Aorta (tissue), 5 donors: ENCODE data around the gene SUMO2. TPM values are rescaled to one million over a fixed set of nuclear protein-coding genes. Genes with fewer than 3 reads are reported as not detected.
A peak's percentile ranks its signal among the peaks of the same experiment; 100 is the strongest.
"Not testable (repeated sequence)": the region's sequence is repeated elsewhere in the genome, so short reads cannot be mapped to it uniquely, and the experiment has no call there.

Experiments used
- ATAC-seq: fragments of 200-7000 bp; cut with Tn5 transposase; one replicate; pipeline ENCODE4 v1.9.1; 2022; ENCODE audit warnings: moderate library complexity; ENCODE audit not compliant: low FRiP score
- DNase-seq, 2 donors: peaks; one replicate each; pipeline ENCODE4 v3.0.0-alpha.2; 2020
- H3K27ac ChIP-seq, 2 donors: one replicate each; pipeline ENCODE4 v1.5.1; 2013; ENCODE audit warnings: low read length in 2 of 2, mild to moderate bottlenecking in 2 of 2, moderate library complexity in 2 of 2, control low read depth in 1 of 2, inconsistent platforms in 1 of 2, low read depth in 1 of 2
- H3K27me3 ChIP-seq, 2 donors: one replicate each; pipeline ENCODE4 v1.6.1; 2013; ENCODE audit warnings: control low read depth in 1 of 2, low read length in 1 of 2, mild to moderate bottlenecking in 1 of 2, moderate library complexity in 1 of 2; ENCODE audit not compliant: insufficient read depth in 2 of 2, control insufficient read depth in 1 of 2
- H3K36me3 ChIP-seq, 2 donors: one replicate each; pipeline ENCODE4 v1.6.1; 2013; ENCODE audit warnings: control low read depth in 1 of 2, low read length in 1 of 2, mild to moderate bottlenecking in 1 of 2; ENCODE audit not compliant: insufficient read depth in 2 of 2, control insufficient read depth in 1 of 2
- H3K4me1 ChIP-seq, 2 donors: one replicate each; pipeline ENCODE4 v1.6.1; 2013; ENCODE audit warnings: low read length in 2 of 2, control low read depth in 1 of 2, mild to moderate bottlenecking in 1 of 2, moderate library complexity in 1 of 2; ENCODE audit not compliant: insufficient read depth in 2 of 2, control insufficient read depth in 1 of 2
- H3K4me3 ChIP-seq, 2 donors: one replicate each; pipeline ENCODE4 v1.5.1; 2013; ENCODE audit warnings: low read length in 2 of 2, control low read depth in 1 of 2, mild to moderate bottlenecking in 1 of 2
- H3K9me3 ChIP-seq: one replicate; pipeline ENCODE4 v1.6.1; 2013; ENCODE audit warnings: mild to moderate bottlenecking, low read length; ENCODE audit not compliant: control insufficient read depth
- WGBS, 2 donors: extraction: QIAGEN DNeasy Blood & Tissue Kit; methylation state at CpG; one replicate each; pipeline ENCODE4 v1.1.7; 2013; 5-methylcytosine and 5-hydroxymethylcytosine counted together
- intact Hi-C, 2 donors: fragments of 100-400 bp; cut with DNase I; formaldehyde crosslinking; loops; one replicate each; pipeline versions ENCODE4 v1.14.2 to v1.15.0; 2022
- polyA plus RNA-seq, 2 donors: library from polyadenylated mRNA; stranded (reverse); fragments of 200-250 nt; gene quantifications; one replicate each; pipeline ENCODE4 v1.2.3, GENCODE V29; 2013
- total RNA-seq, 2 donors: library from RNA; stranded (reverse); fragmentation: NEBNext Ultra II Directional; extraction: Animal tissue kit (Norgen Biotek cat#: 25700); gene quantifications; one replicate each; pipeline ENCODE4 v1.2.1, GENCODE V29; 2021
- donor health status: healthy with polysubstance abuse.
- donor health status: Bipolar disorder and iron deficiency.
- donor health status: DM: no; HTN: no; CAD: no.
- donor health status: DM: no; HTN: no; CAD: no.
- donor health status: DM: yes; HTN: yes; CAD: no.

Gene SUMO2
- total and polyA plus RNA-seq, 4 donors = 96.2 to 280 (median 188) TPM

GRCh38 chr17:75176625-75177024 lies 6.1 kb downstream of the SUMO2 start:
- no peaks in the 10 kb centered on the region for H3K4me1 ChIP-seq
- H3K36me3 ChIP-seq = peaks cover 0 to 4% of the 10 kb centered on the region in 2 donors
- intact Hi-C loops = loop anchor here in 1 of 2 donors (10.0 kb wide), 1 partner anchor 62 kb away; no protein-coding TSS in a partner anchor

GRCh38 chr17:75174996-75175395 lies 7.8 kb downstream of the SUMO2 start:
- intact Hi-C loops = loop anchor here in 1 of 2 donors (10.0 kb wide), 1 partner anchor 60 kb away; no protein-coding TSS in a partner anchor
- 88 to 93% methylated on average over 11 of the region's 11 CpGs for WGBS, 2 donors

More at GRCh38 chr17:75176625-75177024, 6.1 kb downstream of the SUMO2 start:
- no peaks in the 10 kb centered on the region for H3K27me3 ChIP-seq
- no peak overlapping the region for H3K4me3 ChIP-seq
- H3K27ac ChIP-seq = no peak overlapping the region
- DNase-seq = no peak
- ATAC-seq = no peak
- H3K9me3 ChIP-seq = no peaks in the 10 kb centered on the region
- WGBS, 2 donors = 89% methylated on average over 5 of the region's 5 CpGs

GRCh38 chr17:75173526-75173925 lies 9.2 kb downstream of the SUMO2 start:
- intact Hi-C loops = loop anchor here in 1 of 2 donors (10.0 kb wide), 1 partner anchor 59 kb away; no protein-coding TSS in a partner anchor
- ATAC-seq (no peak), DNase-seq (peak in 1 of 2 donors; percentile 6)
- peaks cover 0 to 2% of the 10 kb centered on the region in 2 donors for H3K4me1 ChIP-seq
- H3K27me3 ChIP-seq = no peaks in the 10 kb centered on the region
- no peak overlapping the region for H3K4me3 ChIP-seq
- no peak overlapping the region for H3K27ac ChIP-seq
- peaks cover 0 to 6% of the 10 kb centered on the region in 2 donors for H3K36me3 ChIP-seq
- WGBS, 2 donors = 66 to 68% methylated on average over 4 of the region's 4 CpGs
- no peaks in the 10 kb centered on the region for H3K9me3 ChIP-seq

More at GRCh38 chr17:75174996-75175395, 7.8 kb downstream of the SUMO2 start:
- DNase-seq (peak in 1 of 2 donors; percentile 31), ATAC-seq (no peak)
- no peak overlapping the region for H3K4me3 ChIP-seq
- H3K27ac ChIP-seq = no peak overlapping the region
- peaks cover 0 to 2% of the 10 kb centered on the region in 2 donors for H3K4me1 ChIP-seq
- H3K9me3 ChIP-seq = no peaks in the 10 kb centered on the region
- H3K27me3 ChIP-seq = no peaks in the 10 kb centered on the region
- H3K36me3 ChIP-seq = peaks cover 0 to 5% of the 10 kb centered on the region in 2 donors

GRCh38 chr17:75168998-75169397 lies 13.8 kb downstream of the SUMO2 start:
- DNase-seq (peak in 1 of 2 donors; percentile 15), ATAC-seq (no peak)
- Histone ChIP-seq H3K4me1 (peaks cover 0 to 2% of the 10 kb centered on the region in 2 donors), H3K36me3 (peaks cover 0 to 2% of the 10 kb centered on the region in 2 donors), H3K27ac (no peak overlapping the region), H3K27me3 (no peaks in the 10 kb centered on the region), H3K9me3 (no peaks in the 10 kb centered on the region), H3K4me3 (no peak overlapping the region)
- 90 to 93% methylated on average over 4 of the region's 4 CpGs for WGBS, 2 donors
- intact Hi-C loops = no loop called here

GRCh38 chr17:75164606-75165005 lies 18.2 kb downstream of the SUMO2 start:
- H3K4me3 ChIP-seq, H3K27me3 ChIP-seq, H3K27ac ChIP-seq, intact Hi-C loops, H3K4me1 ChIP-seq, ATAC-seq, H3K9me3 ChIP-seq, H3K36me3 ChIP-seq: not testable (repeated sequence)
- WGBS, 2 donors = 96% methylated on average over 15 of the region's 15 CpGs
- DNase-seq = peak in 1 of 2 donors; percentile 47

GRCh38 chr17:75163074-75163473 lies 19.7 kb downstream of the SUMO2 start:
- Histone ChIP-seq H3K36me3 (no peaks in the 10 kb centered on the region), H3K27ac (no peak overlapping the region), H3K27me3 (no peaks in the 10 kb centered on the region), H3K9me3 (no peaks in the 10 kb centered on the region), H3K4me1 (no peaks in the 10 kb centered on the region), H3K4me3 (no peak overlapping the region)
- ATAC-seq (no peak), DNase-seq (peak in 1 of 2 donors; percentile 8)
- intact Hi-C loops = no loop called here
- 81 to 83% methylated on average over 5 of the region's 5 CpGs for WGBS, 2 donors

GRCh38 chr17:75160211-75160610 lies 22.5 kb downstream of the SUMO2 start:
- no peak for ATAC-seq
- 90% methylated on average over 5 of the region's 5 CpGs for WGBS, 2 donors
- intact Hi-C loops = no loop called here
- no peaks in the 10 kb centered on the region for H3K27me3 ChIP-seq
- no peaks in the 10 kb centered on the region for H3K36me3 ChIP-seq
- DNase-seq = no peak
- H3K9me3 ChIP-seq = no peaks in the 10 kb centered on the region
- H3K4me3 ChIP-seq = no peak overlapping the region
- H3K27ac ChIP-seq = no peak overlapping the region
- H3K4me1 ChIP-seq = no peaks in the 10 kb centered on the region

GRCh38 chr17:75159196-75160031 lies 23.3 kb downstream of the SUMO2 start:
- Histone ChIP-seq H3K9me3 (no peaks in the 10 kb centered on the region), H3K27ac (no peak overlapping the region), H3K4me1 (no peaks in the 10 kb centered on the region), H3K27me3 (no peaks in the 10 kb centered on the region), H3K4me3 (no peak overlapping the region), H3K36me3 (no peaks in the 10 kb centered on the region)
- no peak for ATAC-seq
- no peak for DNase-seq
- intact Hi-C loops = no loop called here
- WGBS, 2 donors = 85 to 87% methylated on average over 4 of the region's 4 CpGs

GRCh38 chr17:75158480-75158879 lies 24.3 kb downstream of the SUMO2 start:
- WGBS, 2 donors = 88 to 89% methylated on average over 8 of the region's 8 CpGs
- H3K27ac ChIP-seq, intact Hi-C loops, H3K9me3 ChIP-seq, H3K4me1 ChIP-seq, H3K27me3 ChIP-seq, H3K36me3 ChIP-seq, DNase-seq, H3K4me3 ChIP-seq, ATAC-seq: not testable (repeated sequence)
